ENCODE measurements around the gene DTWD2.

GRCh38 chr5:118967059-118967508 is 21.3 kb downstream of the DTWD2 start:
- TF ChIP-seq CTCF (IDR thresholded peaks at IDR 0.05): no peak
- TF ChIP-seq POLR2AphosphoS5 (IDR thresholded peaks at IDR 0.05): no peak
- no peak for TF ChIP-seq POLR2A (IDR thresholded peaks at IDR 0.05)
